HepG2 (cell line): Measurements from ENCODE around the gene LSM2. TPM values are rescaled to one million over a fixed set of nuclear protein-coding genes. Genes with fewer than 3 reads are reported as not detected.

Source experiments
- CREM ChIP-seq, 2 experiments: sonication (generic) in 1 of 2; formaldehyde crosslinking in 1 of 2; IDR thresholded peaks; 2 replicates each; pipeline versions ENCODE4 v1.4.0 to v1.6.1; 2016 to 2020; ENCODE audit warnings: antibody characterized with exemption in 1 of 2, mild to moderate bottlenecking in 1 of 2, missing genetic modification reagents in 1 of 2
- HOXA7 ChIP-seq: sonication (generic); formaldehyde crosslinking; IDR thresholded peaks from 2 replicates; pipeline ENCODE4 v1.8.1; 2022; ENCODE audit warnings: mild to moderate bottlenecking, missing genetic modification reagents, moderate library complexity
- KIAA2018 ChIP-seq: sonication (generic); formaldehyde crosslinking; IDR thresholded peaks from 2 replicates; pipeline ENCODE4 v1.5.0; 2020; ENCODE audit warnings: mild to moderate bottlenecking, missing genetic modification reagents, borderline replicate concordance
- KLF9 ChIP-seq: IDR thresholded peaks from 2 replicates; pipeline ENCODE4 v1.6.1; 2016; ENCODE audit warnings: low read depth
- NONO ChIP-seq, 2 experiments: fragments of 450-650 bp in 1 of 2; sonication (generic) in 1 of 2; formaldehyde crosslinking in 1 of 2; IDR thresholded peaks in 1 of 2; conservative IDR thresholded peaks in 1 of 2; 2 replicates each; pipeline versions ENCODE4 v1.6.1 to v1.8.0; 2017 to 2022; ENCODE audit warnings: mild to moderate bottlenecking in 1 of 2, missing genetic modification reagents in 1 of 2, moderate library complexity in 1 of 2
- YY1 ChIP-seq: IDR thresholded peaks from 2 replicates; pipeline ENCODE4 v1.6.1; 2011; ENCODE audit warnings: low read length, low read depth, moderate library complexity, mild to moderate bottlenecking; ENCODE audit not compliant: insufficient read depth, insufficient replicate concordance
- ZFP90 ChIP-seq: sonication (generic); formaldehyde crosslinking; IDR thresholded peaks from 2 replicates; pipeline ENCODE4 v1.8.0; 2022; ENCODE audit warnings: missing genetic modification reagents, mild to moderate bottlenecking, inconsistent platforms, borderline replicate concordance
- ZNF207 ChIP-seq: fragments of 450-650 bp; IDR thresholded peaks from 2 replicates; pipeline ENCODE4 v1.6.1; 2016; ENCODE audit warnings: antibody characterized with exemption, borderline replicate concordance
- ZNF230 ChIP-seq: sonication (generic); formaldehyde crosslinking; IDR thresholded peaks from 2 replicates; pipeline ENCODE4 v1.4.0; 2020; ENCODE audit warnings: mild to moderate bottlenecking, missing genetic modification reagents
- ZNF704 ChIP-seq: sonication (generic); formaldehyde crosslinking; IDR thresholded peaks from 2 replicates; pipeline ENCODE4 v1.8.1; 2023; ENCODE audit warnings: mild to moderate bottlenecking, inconsistent platforms, moderate library complexity, missing genetic modification reagents, borderline replicate concordance
- polyA plus RNA-seq, 8 experiments: library from polyadenylated mRNA; depleted of rRNA in 3 of 8; stranded (reverse) in 7 of 8; unstranded in 1 of 8; fragments of >200 nt; fragmentation: Illumina TruSeq in 4 of 8; extraction: Trizol in 4 of 8; gene quantifications; 2 replicates each; pipeline versions ENCODE4 v1.2.1 to v1.2.3, GENCODE V29; 2011 to 2016; ENCODE audit warnings: low read depth in 4 of 8, missing spikeins in 1 of 8, mixed read lengths in 1 of 8; ENCODE audit not compliant: insufficient read depth in 1 of 8
- total RNA-seq, 5 experiments: library from RNA; depleted of rRNA; stranded (reverse); fragments of >200 nt; fragmentation: Illumina TruSeq; extraction: Trizol; gene quantifications; 2 replicates each; pipeline ENCODE4 v1.2.3, GENCODE V29; 2016; ENCODE audit warnings: low read depth in 1 of 5
- TF ChIP-seq, protein P1 (sequence below): sonication (generic); formaldehyde crosslinking; IDR thresholded peaks from 2 replicates; pipeline ENCODE4 v1.4.0; 2020; ENCODE audit warnings: missing genetic modification reagents, mild to moderate bottlenecking, borderline replicate concordance
- TF ChIP-seq, protein P2 (sequence below): sonication (generic); formaldehyde crosslinking; IDR thresholded peaks from 2 replicates; pipeline ENCODE4 v1.4.0; 2020; ENCODE audit warnings: mild to moderate bottlenecking, missing genetic modification reagents

LSM2 gene
- total and polyA plus RNA-seq, 2 of the 13 experiments (the other 11 are each of a cell fraction or from before 2014, with no cell fraction given): 69.4 to 90.5 TPM

DNA sequence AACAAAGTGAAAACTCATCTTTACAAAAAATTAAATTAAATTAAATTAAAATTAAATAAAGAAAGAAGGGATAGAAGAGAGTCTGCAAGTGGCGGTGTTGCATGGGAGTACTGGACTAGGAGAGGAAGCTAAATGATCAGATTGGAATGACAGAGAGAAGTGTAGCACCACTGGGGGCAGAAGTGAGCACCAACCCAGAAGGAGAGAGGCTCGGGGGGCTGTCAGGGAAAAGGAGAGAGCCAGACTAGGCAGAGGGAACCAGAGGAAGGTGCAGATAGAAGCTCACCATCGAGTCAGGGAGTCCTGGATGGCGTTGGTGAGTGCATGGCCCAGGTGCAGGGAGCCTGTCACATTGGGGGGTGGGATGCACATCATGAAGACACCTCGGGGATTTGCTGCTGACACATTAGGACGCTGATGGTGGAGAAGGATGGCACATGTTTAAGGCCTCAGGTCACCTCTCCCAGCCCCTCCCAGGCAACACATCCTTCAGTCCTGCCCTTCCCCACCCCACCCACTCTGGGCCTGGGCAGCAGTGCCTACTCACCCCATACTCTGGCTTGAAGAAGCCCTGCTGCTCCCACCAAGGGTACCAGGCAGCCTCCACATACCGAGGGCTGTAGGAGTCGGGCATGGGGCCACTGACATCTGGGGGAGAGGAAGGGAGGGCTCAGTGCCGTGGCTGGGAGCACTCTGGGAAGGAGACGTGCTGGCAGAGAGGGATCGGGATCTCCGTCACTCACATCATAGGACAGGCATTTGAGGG lies 15.3 kb downstream of the LSM2 start (continued):
- TF ChIP-seq, protein P1, sequence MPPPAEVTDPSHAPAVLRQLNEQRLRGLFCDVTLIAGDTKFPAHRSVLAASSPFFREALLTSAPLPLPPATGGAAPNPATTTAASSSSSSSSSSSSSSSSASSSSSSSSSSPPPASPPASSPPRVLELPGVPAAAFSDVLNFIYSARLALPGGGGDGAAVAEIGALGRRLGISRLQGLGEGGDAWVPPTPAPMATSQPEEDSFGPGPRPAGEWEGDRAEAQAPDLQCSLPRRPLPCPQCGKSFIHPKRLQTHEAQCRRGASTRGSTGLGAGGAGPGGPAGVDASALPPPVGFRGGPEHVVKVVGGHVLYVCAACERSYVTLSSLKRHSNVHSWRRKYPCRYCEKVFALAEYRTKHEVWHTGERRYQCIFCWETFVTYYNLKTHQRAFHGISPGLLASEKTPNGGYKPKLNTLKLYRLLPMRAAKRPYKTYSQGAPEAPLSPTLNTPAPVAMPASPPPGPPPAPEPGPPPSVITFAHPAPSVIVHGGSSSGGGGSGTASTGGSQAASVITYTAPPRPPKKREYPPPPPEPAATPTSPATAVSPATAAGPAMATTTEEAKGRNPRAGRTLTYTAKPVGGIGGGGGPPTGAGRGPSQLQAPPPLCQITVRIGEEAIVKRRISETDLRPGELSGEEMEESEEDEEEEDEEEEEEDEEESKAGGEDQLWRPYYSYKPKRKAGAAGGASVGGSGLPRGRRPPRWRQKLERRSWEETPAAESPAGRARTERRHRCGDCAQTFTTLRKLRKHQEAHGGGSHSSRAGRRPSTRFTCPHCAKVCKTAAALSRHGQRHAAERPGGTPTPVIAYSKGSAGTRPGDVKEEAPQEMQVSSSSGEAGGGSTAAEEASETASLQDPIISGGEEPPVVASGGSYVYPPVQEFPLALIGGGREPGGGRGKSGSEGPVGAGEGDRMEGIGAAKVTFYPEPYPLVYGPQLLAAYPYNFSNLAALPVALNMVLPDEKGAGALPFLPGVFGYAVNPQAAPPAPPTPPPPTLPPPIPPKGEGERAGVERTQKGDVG (CRISPR knock-in tag): no peak
- TF ChIP-seq KLF9 (CRISPR knock-in tag) (no peak), ZNF230 (CRISPR knock-in tag) (no peak), ZNF704 (CRISPR knock-in tag) (no peak), CREM (IDR thresholded peaks at IDR 0.05) (no peak), CREM (CRISPR knock-in tag; IDR thresholded peaks at IDR 0.05) (no peak), NONO (IDR thresholded peaks at IDR 0.05) (no peak), NONO (CRISPR knock-in tag; conservative IDR thresholded peaks at IDR 0.05) (0 out of 2 replicates have a peak, but pooled peaks have one; percentile 21), ZNF207 (no peak), HOXA7 (CRISPR knock-in tag) (no peak), KIAA2018 (CRISPR knock-in tag) (no peak), ZFP90 (CRISPR knock-in tag) (no peak), YY1 (no peak)
- TF ChIP-seq, protein P2, sequence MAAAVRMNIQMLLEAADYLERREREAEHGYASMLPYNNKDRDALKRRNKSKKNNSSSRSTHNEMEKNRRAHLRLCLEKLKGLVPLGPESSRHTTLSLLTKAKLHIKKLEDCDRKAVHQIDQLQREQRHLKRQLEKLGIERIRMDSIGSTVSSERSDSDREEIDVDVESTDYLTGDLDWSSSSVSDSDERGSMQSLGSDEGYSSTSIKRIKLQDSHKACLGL: no peak
